HCT116 (cell line): ENCODE data around the gene GEN1. TPM values are rescaled to one million over a fixed set of nuclear protein-coding genes. Genes with fewer than 3 reads are reported as not detected.

Experiments
- ATAC-seq: fragments of 200-7000 bp; cut with Tn5 transposase; 2 replicates; pipeline ENCODE4 v1.9.1; 2020; ENCODE audit warnings: mild to moderate bottlenecking, moderate library complexity
- Bru-seq: library from RNA; stranded (reverse); fragments of 400-500 nt; gene quantifications from one replicate; lab custom pipeline; 2021; lab: Mats Ljungman, UMichigan
- BruChase-seq, 2 experiments: library from RNA; stranded (reverse); fragments of 400-500 nt; gene quantifications; one replicate each; lab custom pipeline; 2021; lab: Mats Ljungman, UMichigan
- BruUV-seq: library from RNA; stranded (reverse); fragments of 400-500 nt; replicated peaks from 2 replicates; lab custom pipeline; 2021; lab: Mats Ljungman, UMichigan
- CTCF ChIA-PET: fragments of 300-600 bp; sonication (Branson Sonifier 250); formaldehyde crosslinking; loops from one replicate; lab custom pipeline; 2021; ENCODE audit warnings: antibody characterized with exemption; lab: Charles Lee
- POLR2A ChIA-PET: fragments of 300-600, 350-600 bp; sonication (Branson Sonifier 250); formaldehyde crosslinking; loops from one replicate; lab custom pipeline; 2021; ENCODE audit warnings: antibody characterized with exemption; lab: Charles Lee
- RAD21 ChIA-PET, 2 experiments: fragments of 300-600 bp; sonication (Branson Sonifier 250); formaldehyde crosslinking; loops; one replicate each; lab custom pipeline; 2023; ENCODE audit warnings: low total read pairs in 2 of 2; ENCODE audit not compliant: uncharacterized antibody in 2 of 2, unreplicated experiment in 2 of 2, low non-redundant PET in 1 of 2; lab: Charles Lee
- DNase-seq: peaks from one replicate; pipeline ENCODE4 v3.0.0-alpha.2; 2010; ENCODE audit warnings: low read depth, low spot score
- H2AFZ ChIP-seq: fragments of 200-600 bp; shearing (Covaris generic), sonication (generic); 2 replicates; pipeline ENCODE4 v1.6.1; 2017; ENCODE audit warnings: low read depth, mixed run types, mixed read lengths, antibody characterized with exemption, low read length; ENCODE audit not compliant: poor library complexity, severe bottlenecking
- H3K27ac ChIP-seq: 2 replicates; pipeline ENCODE4 v1.5.1; 2012; ENCODE audit warnings: low read depth, low read length
- H3K27me3 ChIP-seq: fragments of 200-600 bp; sonication (generic); 2 replicates; pipeline ENCODE4 v1.6.1; 2016; ENCODE audit warnings: mixed run types, low read length, mixed read lengths; ENCODE audit not compliant: insufficient read depth
- H3K36me3 ChIP-seq, 2 experiments: fragments of 200-500 bp in 1 of 2; fragments of 200-600 bp in 1 of 2; sonication (Bioruptor generic) in 1 of 2; sonication (generic) in 1 of 2; 2 replicates each; pipeline versions ENCODE4 v1.5.1 to v1.6.1; 2014 to 2016; ENCODE audit warnings: low read length in 2 of 2, inconsistent platforms in 1 of 2, mixed read lengths in 1 of 2, mixed run types in 1 of 2; ENCODE audit not compliant: insufficient read depth in 2 of 2, control insufficient read depth in 1 of 2
- H3K4me1 ChIP-seq, 2 experiments: fragments of 200-600 bp in 1 of 2; sonication (generic) in 1 of 2; 2 replicates each; pipeline versions ENCODE4 v1.5.1 to v1.6.1; 2012 to 2017; ENCODE audit warnings: low read length in 2 of 2, inconsistent platforms in 1 of 2, mild to moderate bottlenecking in 1 of 2, mixed read lengths in 1 of 2, mixed run types in 1 of 2, moderate library complexity in 1 of 2; ENCODE audit not compliant: insufficient read depth in 2 of 2, control insufficient read depth in 1 of 2
- H3K4me2 ChIP-seq: fragments of 200-600 bp; sonication (generic); 2 replicates; pipeline ENCODE4 v1.6.1; 2017; ENCODE audit warnings: mixed run types, low read length, mixed read lengths
- H3K4me3 ChIP-seq, 2 experiments: fragments of 200-600 bp in 1 of 2; sonication (generic) in 1 of 2; replicated peaks in 1 of 2; 2 replicates each; pipeline ENCODE4 v1.5.1; 2011 to 2016; ENCODE audit warnings: low read length in 2 of 2, control low read depth in 1 of 2, low read depth in 1 of 2, mild to moderate bottlenecking in 1 of 2, mixed read lengths in 1 of 2, mixed run types in 1 of 2
- H3K79me2 ChIP-seq: fragments of 200-600 bp; sonication (generic); 2 replicates; pipeline ENCODE4 v1.6.1; 2017; ENCODE audit warnings: mild to moderate bottlenecking, mixed run types, low read length, moderate library complexity, mixed read lengths; ENCODE audit not compliant: insufficient read depth
- H3K9ac ChIP-seq: fragments of 200-600 bp; sonication (generic); 2 replicates; pipeline ENCODE4 v1.6.1; 2016; ENCODE audit warnings: low read length, mixed read lengths
- H3K9me2 ChIP-seq: fragments of 200-600 bp; sonication (generic), shearing (Covaris generic); 2 replicates; pipeline ENCODE4 v1.6.1; 2017; ENCODE audit warnings: mixed run types, mild to moderate bottlenecking, moderate library complexity; ENCODE audit not compliant: insufficient read depth
- H3K9me3 ChIP-seq, 2 experiments: fragments of 200-500 bp in 1 of 2; fragments of 200-600 bp in 1 of 2; sonication (Bioruptor generic) in 1 of 2; sonication (generic) in 1 of 2; 2 replicates each; pipeline ENCODE4 v1.6.1; 2014 to 2017; ENCODE audit warnings: low read length in 2 of 2, mixed read lengths in 2 of 2, inconsistent platforms in 1 of 2, low read depth in 1 of 2, mild to moderate bottlenecking in 1 of 2, mixed run types in 1 of 2, moderate library complexity in 1 of 2; ENCODE audit not compliant: control insufficient read depth in 1 of 2, insufficient read depth in 1 of 2
- H4K20me1 ChIP-seq: fragments of 200-600 bp; sonication (generic), shearing (Covaris generic); 2 replicates; pipeline ENCODE4 v1.6.1; 2017; ENCODE audit warnings: mixed run types, mild to moderate bottlenecking, moderate library complexity; ENCODE audit not compliant: insufficient read depth
- CEBPB ChIP-seq: IDR thresholded peaks from 2 replicates; pipeline ENCODE4 v1.6.1; 2012; ENCODE audit warnings: low read depth
- ELF1 ChIP-seq: IDR thresholded peaks from 2 replicates; pipeline ENCODE4 v1.6.1; 2012; ENCODE audit warnings: low read depth, borderline replicate concordance
- POLR2A ChIP-seq: IDR thresholded peaks from 2 replicates; pipeline ENCODE4 v1.7.0; 2011; ENCODE audit warnings: borderline replicate concordance; ENCODE audit not compliant: insufficient read depth, insufficient read length; ENCODE audit errors: extremely low read depth
- POLR2AphosphoS5 ChIP-seq: IDR thresholded peaks from 2 replicates; pipeline ENCODE4 v1.6.1; 2011; ENCODE audit warnings: mild to moderate bottlenecking, low read depth, low read length, moderate library complexity
- RAD21 ChIP-seq: IDR thresholded peaks from 2 replicates; pipeline ENCODE4 v1.6.1; 2012; ENCODE audit warnings: low read depth, mild to moderate bottlenecking
- REST ChIP-seq: IDR thresholded peaks from 2 replicates; pipeline ENCODE4 v1.6.1; 2012; ENCODE audit warnings: low read depth
- SIN3A ChIP-seq: IDR thresholded peaks from 2 replicates; pipeline ENCODE4 v1.6.1; 2012; ENCODE audit warnings: low read depth
- YY1 ChIP-seq: IDR thresholded peaks from 2 replicates; pipeline ENCODE4 v1.6.1; 2011; ENCODE audit warnings: low read length, low read depth, moderate library complexity, mild to moderate bottlenecking; ENCODE audit not compliant: insufficient replicate concordance; ENCODE audit errors: extremely low read depth
- ZFX ChIP-seq: fragments of 450-650 bp; IDR thresholded peaks from 2 replicates; pipeline ENCODE4 v1.6.1; 2017
- intact Hi-C: fragments of 100-400 bp; cut with micrococcal nuclease; formaldehyde crosslinking; loops from 2 replicates; pipeline ENCODE4 v1.10.0; 2022
- long read RNA-seq: library from polyadenylated mRNA; unstranded; transcript quantifications from one replicate; pipeline ENCODE4 v2.0.0, GENCODE V29; 2021; ENCODE audit not compliant: unreplicated experiment
- polyA plus RNA-seq: library from polyadenylated mRNA; unstranded; fragments of >200 nt; gene quantifications from 2 replicates; pipeline ENCODE4 v1.2.1, GENCODE V29; 2012; ENCODE audit warnings: missing spikeins
- total RNA-seq: library from RNA; stranded (reverse); gene quantifications from one replicate; pipeline ENCODE4 v1.2.1, GENCODE V29; 2021; ENCODE audit not compliant: unreplicated experiment
- TF ChIP-seq, protein P1 (sequence below): IDR thresholded peaks from 2 replicates; pipeline ENCODE4 v1.6.1; 2012
- TF ChIP-seq, protein P2 (sequence below), 3 experiments: fragments of 200-600 bp in 1 of 3; sonication (generic) in 1 of 3; IDR thresholded peaks in 2 of 3; conservative IDR thresholded peaks in 1 of 3; 2 replicates each; pipeline ENCODE4 v1.5.1; 2012 to 2017; ENCODE audit warnings: low read depth in 2 of 3, low read length in 2 of 3, antibody characterized with exemption in 1 of 3, borderline replicate concordance in 1 of 3, control low read depth in 1 of 3, mild to moderate bottlenecking in 1 of 3, mixed read lengths in 1 of 3, mixed run types in 1 of 3, moderate library complexity in 1 of 3; ENCODE audit not compliant: insufficient read depth in 1 of 3

Gene GEN1
- total RNA-seq (19.7 TPM), Bru-seq, nascent RNA (percentile 80 among the genes with signal in this experiment), BruChase-seq, experiment 1, labeled RNA remaining after a 6-hour chase (percentile 82 among the genes with signal in this experiment), BruChase-seq, experiment 2, labeled RNA remaining after a 2-hour chase (percentile 90 among the genes with signal in this experiment)
- polyA plus RNA-seq: 7.4 and 7.8 TPM in 2 replicates
- long read RNA-seq, full-length matches to known transcripts: 8 of 13 reads
- long read RNA-seq, partial matches to known transcripts: 0 of 13 reads
- long read RNA-seq, other reads (novel, unspliced or antisense): 5 of 13 reads

- RAD21 ChIA-PET: no interaction called here
These were observed at the start of gene GEN1, which contains the start of gene SMC6 for GRCh38 chr2:17753803-17754663. GEN1 (plus strand) TSS chr2:17754138; CDS start chr2:17759944, 5,806 bp downstream. SMC6 (minus strand) TSS chr2:17753810; CDS start chr2:17745946, 7,864 bp downstream.

More at GRCh38 chr2:17753803-17754663, at the start of gene GEN1, which contains the start of gene SMC6:
- intact Hi-C loops: loop anchor here (5.0 kb wide), 1 partner anchor 123 kb away; the partner anchor contains the start of gene KCNS3
- Histone ChIP-seq H3K36me3 (no peaks in the 10 kb centered on the region), H3K27ac (peak within 1 kb of the TSS; percentile 95), H3K4me2 (peak within 1 kb of the TSS; percentile 82), H3K9ac (peak within 1 kb of the TSS; percentile 83), H3K4me1 (peaks cover 8 to 23% of the 10 kb centered on the region in 2 experiments; a peak in 3 of 4 replicates), H3K27me3 (no peaks in the 10 kb centered on the region), H2AFZ (peak within 1 kb of the TSS; percentile 23), H4K20me1 (no peaks in the 10 kb centered on the region; the same call in 1 of the 2 replicates), H3K79me2 (peaks cover 91% of the 10 kb centered on the region), H3K9me2 (no peaks in the 10 kb centered on the region), H3K9me3 (no peaks in the 10 kb centered on the region), H3K4me3 (peak within 1 kb of the TSS; percentile 82 to 91)
- peak; percentile 84 for ATAC-seq
- POLR2A ChIA-PET: interaction anchor here (0.6 to 0.9 kb wide), 6 partner anchors 10 to 609 kb away, joined by 3 to 4 read pairs (median 3); no protein-coding TSS in a partner anchor
- CTCF ChIA-PET: no interaction called here
- TF ChIP-seq, protein P1, sequence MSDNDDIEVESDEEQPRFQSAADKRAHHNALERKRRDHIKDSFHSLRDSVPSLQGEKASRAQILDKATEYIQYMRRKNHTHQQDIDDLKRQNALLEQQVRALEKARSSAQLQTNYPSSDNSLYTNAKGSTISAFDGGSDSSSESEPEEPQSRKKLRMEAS: no peak; the same call in 1 of the 2 replicates
- TF ChIP-seq POLR2A (peak; percentile 51), ELF1 (peak; percentile 82), ZFX (peak; percentile 58), CEBPB (no peak), POLR2AphosphoS5 (peak; percentile 73; the same call in 1 of the 2 replicates), SIN3A (peak; percentile 46; the same call in 1 of the 2 replicates), RAD21 (no peak), REST (no peak), YY1 (peak; percentile 61)
- TF ChIP-seq, protein P2, sequence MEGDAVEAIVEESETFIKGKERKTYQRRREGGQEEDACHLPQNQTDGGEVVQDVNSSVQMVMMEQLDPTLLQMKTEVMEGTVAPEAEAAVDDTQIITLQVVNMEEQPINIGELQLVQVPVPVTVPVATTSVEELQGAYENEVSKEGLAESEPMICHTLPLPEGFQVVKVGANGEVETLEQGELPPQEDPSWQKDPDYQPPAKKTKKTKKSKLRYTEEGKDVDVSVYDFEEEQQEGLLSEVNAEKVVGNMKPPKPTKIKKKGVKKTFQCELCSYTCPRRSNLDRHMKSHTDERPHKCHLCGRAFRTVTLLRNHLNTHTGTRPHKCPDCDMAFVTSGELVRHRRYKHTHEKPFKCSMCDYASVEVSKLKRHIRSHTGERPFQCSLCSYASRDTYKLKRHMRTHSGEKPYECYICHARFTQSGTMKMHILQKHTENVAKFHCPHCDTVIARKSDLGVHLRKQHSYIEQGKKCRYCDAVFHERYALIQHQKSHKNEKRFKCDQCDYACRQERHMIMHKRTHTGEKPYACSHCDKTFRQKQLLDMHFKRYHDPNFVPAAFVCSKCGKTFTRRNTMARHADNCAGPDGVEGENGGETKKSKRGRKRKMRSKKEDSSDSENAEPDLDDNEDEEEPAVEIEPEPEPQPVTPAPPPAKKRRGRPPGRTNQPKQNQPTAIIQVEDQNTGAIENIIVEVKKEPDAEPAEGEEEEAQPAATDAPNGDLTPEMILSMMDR (IDR thresholded peaks at IDR 0.05 in 2 of 3, conservative IDR thresholded peaks at IDR 0.05 in 1 of 3; ENCODE audit: borderline replicate concordance in 1 of 3, insufficient read depth in 1 of 3, low read depth in 2 of 3, low read length in 2 of 3): no peak
- no TSS peak for BruUV-seq
- DNase-seq: peak; percentile 81
